GM06990 (cell line): ENCODE data around the gene PGBD1.

ENCODE experiments used
- DNase-seq: peaks from one replicate; pipeline ENCODE4 v3.0.0-alpha.2; 2011; ENCODE audit not compliant: insufficient read length; ENCODE audit errors: extremely low read depth
- H3K27me3 ChIP-seq: replicated peaks from 2 replicates; pipeline ENCODE4 v1.6.0; 2011; ENCODE audit warnings: low read length; ENCODE audit not compliant: control insufficient read depth, insufficient read depth
- H3K36me3 ChIP-seq: 2 replicates; pipeline ENCODE4 v1.5.1; 2011; ENCODE audit warnings: low read length; ENCODE audit not compliant: control insufficient read depth, insufficient read depth
- H3K4me3 ChIP-seq: replicated peaks from 2 replicates; pipeline ENCODE4 v1.5.1; 2011; ENCODE audit warnings: low read depth, mild to moderate bottlenecking, control low read depth, low read length
- TF ChIP-seq, protein P1 (sequence below): IDR thresholded peaks from 2 replicates; pipeline ENCODE4 v1.5.1; 2011; ENCODE audit warnings: low read length, control low read depth, mild to moderate bottlenecking, inconsistent platforms; ENCODE audit not compliant: insufficient read depth, poor library complexity, severe bottlenecking

Gene PGBD1

DNA sequence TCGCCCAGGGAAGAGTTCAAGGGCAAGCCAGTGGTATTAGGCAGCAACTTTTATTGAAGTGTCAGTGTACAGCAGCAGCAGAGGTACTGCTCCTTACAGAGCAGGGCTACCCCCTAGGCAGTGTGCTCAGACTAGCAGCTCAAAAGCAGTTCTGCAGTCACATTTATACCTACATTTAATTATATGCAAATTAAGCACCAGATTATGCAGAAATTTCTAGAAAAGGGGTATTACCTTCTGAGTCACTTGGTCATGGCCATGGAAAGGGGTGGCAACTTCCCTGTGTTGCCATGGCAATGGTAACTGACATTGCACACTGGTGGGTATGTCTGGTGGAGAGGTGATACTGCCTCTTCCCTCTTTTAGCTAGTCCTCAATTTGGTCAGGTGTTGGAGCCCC lies 27.3 kb upstream of the PGBD1 start:
- TF ChIP-seq, protein P1, sequence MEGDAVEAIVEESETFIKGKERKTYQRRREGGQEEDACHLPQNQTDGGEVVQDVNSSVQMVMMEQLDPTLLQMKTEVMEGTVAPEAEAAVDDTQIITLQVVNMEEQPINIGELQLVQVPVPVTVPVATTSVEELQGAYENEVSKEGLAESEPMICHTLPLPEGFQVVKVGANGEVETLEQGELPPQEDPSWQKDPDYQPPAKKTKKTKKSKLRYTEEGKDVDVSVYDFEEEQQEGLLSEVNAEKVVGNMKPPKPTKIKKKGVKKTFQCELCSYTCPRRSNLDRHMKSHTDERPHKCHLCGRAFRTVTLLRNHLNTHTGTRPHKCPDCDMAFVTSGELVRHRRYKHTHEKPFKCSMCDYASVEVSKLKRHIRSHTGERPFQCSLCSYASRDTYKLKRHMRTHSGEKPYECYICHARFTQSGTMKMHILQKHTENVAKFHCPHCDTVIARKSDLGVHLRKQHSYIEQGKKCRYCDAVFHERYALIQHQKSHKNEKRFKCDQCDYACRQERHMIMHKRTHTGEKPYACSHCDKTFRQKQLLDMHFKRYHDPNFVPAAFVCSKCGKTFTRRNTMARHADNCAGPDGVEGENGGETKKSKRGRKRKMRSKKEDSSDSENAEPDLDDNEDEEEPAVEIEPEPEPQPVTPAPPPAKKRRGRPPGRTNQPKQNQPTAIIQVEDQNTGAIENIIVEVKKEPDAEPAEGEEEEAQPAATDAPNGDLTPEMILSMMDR = no peak
- H3K27me3 ChIP-seq = no peaks in the 10 kb centered on the region
- H3K4me3 ChIP-seq = no peak overlapping the region
- no peak for DNase-seq
- no peaks in the 10 kb centered on the region for H3K36me3 ChIP-seq

DNA sequence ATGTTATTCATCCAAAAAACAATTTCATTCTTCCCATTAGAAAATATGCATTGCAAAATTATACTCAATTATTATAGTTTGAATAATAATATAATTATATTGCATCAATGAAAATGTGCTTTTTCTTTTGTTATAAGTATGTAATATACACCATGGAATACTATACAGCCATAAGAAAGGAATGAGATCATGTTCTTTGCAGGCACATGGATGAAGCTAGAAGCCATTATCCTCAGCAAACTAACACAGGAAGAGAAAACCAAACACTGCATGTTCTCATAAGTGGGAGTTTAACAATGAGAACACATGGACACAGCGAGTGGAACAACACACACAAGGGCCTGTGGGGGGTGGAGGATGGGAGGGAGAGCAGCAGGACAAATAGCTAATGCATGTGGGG lies 24.3 kb upstream of the PGBD1 start:
- TF ChIP-seq, protein P1 = no peak
- Histone ChIP-seq H3K4me3 (no peak overlapping the region), H3K36me3 (no peaks in the 10 kb centered on the region), H3K27me3 (no peaks in the 10 kb centered on the region)
- DNase-seq = no peak

DNA sequence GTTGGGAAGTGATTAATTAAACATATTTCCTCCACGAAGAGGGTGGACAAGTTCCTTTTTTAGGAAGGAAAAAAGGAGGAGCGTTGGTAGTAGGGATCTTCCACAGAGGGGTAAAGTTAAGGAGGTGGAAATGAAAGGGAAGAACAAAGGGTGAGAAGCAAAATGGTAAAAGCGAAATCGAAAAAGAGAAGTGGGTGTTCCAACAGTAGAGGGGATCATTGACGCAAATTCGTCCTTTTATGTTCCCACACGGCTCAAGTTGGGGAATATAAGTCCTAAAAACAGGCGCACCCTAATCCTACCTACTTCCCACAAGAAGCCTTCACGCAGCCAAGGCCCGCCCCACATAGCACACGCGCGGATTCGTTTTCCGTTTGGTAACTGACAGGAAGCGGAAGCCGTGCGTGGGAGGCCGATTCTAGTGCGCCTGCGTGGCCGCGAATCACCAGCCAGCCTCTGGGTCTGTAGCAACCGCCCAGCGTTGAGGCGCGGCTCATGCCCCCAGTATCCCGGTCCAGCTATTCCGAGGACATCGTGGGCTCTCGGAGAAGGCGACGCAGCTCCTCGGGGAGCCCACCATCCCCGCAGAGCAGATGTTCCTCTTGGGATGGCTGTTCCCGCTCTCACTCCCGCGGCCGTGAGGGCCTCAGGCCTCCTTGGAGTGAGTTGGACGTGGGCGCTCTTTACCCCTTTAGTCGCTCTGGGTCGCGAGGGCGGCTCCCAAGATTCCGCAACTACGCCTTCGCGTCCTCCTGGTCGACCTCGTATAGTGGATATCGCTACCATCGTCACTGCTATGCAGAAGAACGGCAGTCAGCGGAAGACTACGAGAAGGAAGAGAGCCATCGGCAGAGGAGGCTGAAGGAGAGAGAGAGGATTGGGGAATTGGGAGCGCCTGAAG lies 22.2 kb upstream of the PGBD1 start, which contains the start of gene NKAPL:
NKAPL (plus strand) TSS at position 421 of the 901 bp plus-strand sequence; CDS start at position 496, 75 bp downstream.
- no peaks in the 10 kb centered on the region for H3K36me3 ChIP-seq
- no peak within 1 kb of the TSS for H3K4me3 ChIP-seq
- peak; percentile 7 for DNase-seq
- H3K27me3 ChIP-seq = no peaks in the 10 kb centered on the region
- TF ChIP-seq, protein P1 = no peak

DNA sequence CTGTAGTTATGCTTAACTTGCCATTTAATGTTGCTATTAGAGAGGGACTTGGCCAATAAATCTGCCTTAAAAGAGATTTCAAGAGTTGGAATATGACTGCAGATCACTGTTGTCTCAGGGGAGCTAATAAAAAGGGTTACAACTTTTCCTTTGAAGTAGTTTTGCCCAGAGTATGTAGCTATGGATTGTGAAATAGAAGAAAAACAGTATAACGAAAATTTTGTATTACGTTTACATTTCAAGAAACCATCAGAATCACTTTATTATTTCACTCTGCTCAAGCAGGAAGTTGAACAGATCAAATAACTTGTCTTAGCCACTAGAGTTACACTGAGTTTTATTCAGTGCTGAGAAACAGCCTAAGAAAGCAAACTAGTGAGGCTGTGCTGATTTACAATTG lies 17.4 kb upstream of the PGBD1 start:
- H3K27me3 ChIP-seq = no peaks in the 10 kb centered on the region
- TF ChIP-seq, protein P1 = no peak
- H3K36me3 ChIP-seq = no peaks in the 10 kb centered on the region
- H3K4me3 ChIP-seq = no peak overlapping the region
- no peak for DNase-seq

DNA sequence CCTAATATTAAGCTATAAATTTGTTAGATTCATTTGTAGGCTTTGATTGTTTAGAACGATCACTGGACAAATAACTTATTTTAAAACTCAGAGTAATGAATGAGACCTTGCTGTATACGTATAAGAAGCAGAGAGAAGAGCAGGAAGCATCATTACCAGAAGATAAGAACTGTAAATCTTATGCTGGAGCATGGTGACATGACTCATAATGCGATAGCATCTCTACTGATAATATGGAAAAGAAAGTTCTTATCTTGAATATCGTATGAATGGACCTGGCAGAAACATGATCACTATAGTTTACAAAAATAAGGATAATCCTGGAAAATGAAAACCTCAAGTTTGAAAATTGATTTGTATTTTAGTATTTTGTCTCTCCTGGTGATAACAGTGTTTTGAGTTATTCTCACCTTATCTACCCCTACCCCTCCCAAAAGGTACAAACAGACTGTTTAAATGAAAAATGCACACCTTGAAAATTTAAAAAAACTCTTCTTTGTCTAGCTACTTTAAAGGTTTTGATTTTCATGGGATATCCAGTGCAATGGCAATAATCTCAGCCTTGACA lies 16.5 kb upstream of the PGBD1 start:
- H3K36me3 ChIP-seq = no peaks in the 10 kb centered on the region
- H3K4me3 ChIP-seq = no peak overlapping the region
- TF ChIP-seq, protein P1 = no peak
- no peaks in the 10 kb centered on the region for H3K27me3 ChIP-seq
- no peak for DNase-seq
